PC-3 (cell line): ENCODE data around the gene CSMD2.

ENCODE experiments used
- CTCF ChIP-seq: fragments of 300-600 bp; sonication (generic); conservative IDR thresholded peaks from 2 replicates; pipeline ENCODE4 v1.5.1; 2017; ENCODE audit warnings: antibody characterized with exemption, low read depth, mild to moderate bottlenecking, low read length
- EZH2 ChIP-seq: fragments of 300-600 bp; sonication (generic); IDR thresholded peaks from one replicate; pipeline ENCODE4 v1.6.1; 2017; ENCODE audit warnings: antibody characterized with exemption, mild to moderate bottlenecking, low read length; ENCODE audit not compliant: unreplicated experiment
- EZH2phosphoT487 ChIP-seq: fragments of 300-600 bp; sonication (generic); IDR thresholded peaks from 2 replicates; pipeline ENCODE4 v1.6.1; 2018; ENCODE audit warnings: mild to moderate bottlenecking, antibody characterized with exemption, low read length, borderline replicate concordance

GRCh38 chr1:34025675-34026074 is 139.4 kb downstream of the CSMD2 start:
- no peak for TF ChIP-seq CTCF
- no peak for TF ChIP-seq EZH2
- TF ChIP-seq EZH2phosphoT487: no peak
